Measurements from ENCODE around the gene MSANTD2.

MSANTD2 gene

DNA sequence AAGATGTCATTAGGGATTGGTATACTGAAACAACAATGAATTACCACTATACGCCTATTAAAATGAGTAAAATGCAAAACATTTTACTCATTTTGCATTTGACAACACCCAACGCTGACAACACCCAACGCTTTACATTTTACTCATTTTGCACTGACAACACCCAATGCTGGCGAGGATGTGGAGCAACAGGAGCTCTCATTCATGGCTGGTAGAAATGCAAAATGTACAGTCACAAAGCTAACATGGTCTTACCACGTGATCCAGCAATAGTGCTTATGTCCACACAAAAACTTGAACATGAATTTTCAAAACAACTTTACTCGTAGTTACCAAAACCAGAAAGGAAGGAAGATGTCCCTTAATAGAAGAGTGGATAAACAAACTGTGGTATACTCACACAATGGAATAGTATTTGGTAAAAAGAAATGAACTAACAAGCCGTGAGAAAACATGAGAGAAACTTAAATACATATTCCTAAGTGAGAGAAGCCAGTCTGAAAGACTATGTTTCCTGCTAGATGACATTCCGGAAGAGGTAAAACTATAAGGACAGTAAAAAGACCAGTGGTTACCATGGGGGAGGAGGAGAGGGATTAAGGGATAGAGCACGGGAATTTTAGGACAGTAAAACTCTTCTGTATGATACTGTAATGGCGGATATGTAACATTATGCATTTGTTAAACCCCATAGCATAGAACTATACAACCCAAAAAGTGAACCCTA, 11.4 kb upstream of the MSANTD2 start:
- DNase-seq (ENCODE audit: extremely low spot score), result no peak
- no peak for TF ChIP-seq ARNT (IDR thresholded peaks at IDR 0.05)
- TF ChIP-seq FOXA1 (IDR thresholded peaks at IDR 0.05), result no peak
- TF ChIP-seq, protein P1, sequence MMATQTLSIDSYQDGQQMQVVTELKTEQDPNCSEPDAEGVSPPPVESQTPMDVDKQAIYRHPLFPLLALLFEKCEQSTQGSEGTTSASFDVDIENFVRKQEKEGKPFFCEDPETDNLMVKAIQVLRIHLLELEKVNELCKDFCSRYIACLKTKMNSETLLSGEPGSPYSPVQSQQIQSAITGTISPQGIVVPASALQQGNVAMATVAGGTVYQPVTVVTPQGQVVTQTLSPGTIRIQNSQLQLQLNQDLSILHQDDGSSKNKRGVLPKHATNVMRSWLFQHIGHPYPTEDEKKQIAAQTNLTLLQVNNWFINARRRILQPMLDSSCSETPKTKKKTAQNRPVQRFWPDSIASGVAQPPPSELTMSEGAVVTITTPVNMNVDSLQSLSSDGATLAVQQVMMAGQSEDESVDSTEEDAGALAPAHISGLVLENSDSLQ (IDR thresholded peaks at IDR 0.05), result no peak
- TF ChIP-seq FOXM1 (IDR thresholded peaks at IDR 0.05; ENCODE audit: borderline replicate concordance), result no peak
- no peak for TF ChIP-seq NFRKB (IDR thresholded peaks at IDR 0.05)
- TF ChIP-seq SUZ12 (IDR thresholded peaks at IDR 0.05), result no peak
- TF ChIP-seq ZNF384 (IDR thresholded peaks at IDR 0.05), result no peak
- ChIA-PET CTCF (no interaction called here), POLR2A (interaction anchor here (4.0 kb wide), 1 partner anchor 11 kb away, joined by 19 read pairs; the partner anchor contains the start of gene MSANTD2)

DNA sequence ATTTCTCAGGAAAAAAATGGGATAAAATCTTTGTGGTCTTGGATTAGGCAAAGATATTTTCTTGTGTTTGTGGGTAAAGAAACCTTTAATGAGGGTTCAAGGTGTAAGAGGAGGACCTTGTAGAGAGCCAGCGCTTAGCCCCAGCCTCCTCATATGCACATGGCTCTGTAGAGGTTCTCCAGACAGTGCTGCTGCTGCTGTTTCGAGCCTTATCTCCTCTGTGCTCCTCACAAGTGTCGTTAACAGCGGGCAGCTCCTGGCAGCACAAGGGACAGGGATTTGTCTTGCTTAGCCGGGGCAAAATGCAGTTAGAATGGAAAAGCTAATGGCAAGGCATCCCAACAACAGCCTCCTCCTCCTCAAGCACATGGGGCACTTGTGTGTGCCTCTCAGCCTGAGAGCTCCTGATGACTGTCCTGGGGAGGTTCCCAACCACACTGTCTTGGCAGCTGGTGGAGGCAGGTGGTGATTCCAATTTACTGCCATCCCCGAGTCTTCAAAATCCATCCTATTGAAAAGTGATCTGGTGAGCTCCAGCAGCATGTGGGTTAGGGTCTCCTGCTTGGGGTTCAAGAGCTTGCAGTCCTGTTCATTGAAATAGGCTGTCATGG, 7.6 kb upstream of the MSANTD2 start:
- no peak for TF ChIP-seq ELF4 (IDR thresholded peaks at IDR 0.05)
- no peak for TF ChIP-seq ARNT (IDR thresholded peaks at IDR 0.05)
- TF ChIP-seq FOXA1 (IDR thresholded peaks at IDR 0.05), result no peak
- no peak for TF ChIP-seq SP1 (IDR thresholded peaks at IDR 0.05)
- TF ChIP-seq FOXK2 (IDR thresholded peaks at IDR 0.05), result no peak
- no peak for TF ChIP-seq HDGF (IDR thresholded peaks at IDR 0.05; ENCODE audit: borderline replicate concordance)
- TF ChIP-seq TARDBP (IDR thresholded peaks at IDR 0.05), result no peak
- no peak for TF ChIP-seq CTBP1 (IDR thresholded peaks at IDR 0.05; ENCODE audit: borderline replicate concordance)
- POLR2A ChIA-PET, result no interaction called here
- CTCF ChIA-PET, result no interaction called here
- DNase-seq (ENCODE audit: extremely low spot score), result no peak

DNA sequence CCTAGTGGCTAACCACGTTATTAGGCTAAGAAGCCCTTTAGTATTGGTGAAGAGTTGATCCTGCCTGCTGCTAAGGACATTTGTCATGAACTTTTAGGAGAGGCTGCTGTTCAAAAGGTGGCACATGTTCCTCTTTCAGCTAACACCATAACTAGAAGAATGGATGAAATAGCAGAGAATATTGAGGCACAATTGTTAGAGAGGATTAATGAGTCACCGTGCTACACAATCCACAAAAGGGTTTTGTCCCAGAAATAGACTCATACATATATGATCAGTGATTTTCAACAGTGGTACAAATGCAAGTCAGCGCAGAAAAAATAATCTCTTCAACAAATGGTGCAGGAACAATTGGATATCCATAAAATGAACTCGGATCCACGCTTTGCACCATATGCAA, 7.0 kb upstream of the MSANTD2 start:
- ChIA-PET POLR2A (no interaction called here), CTCF (no interaction called here)
- no peak for DNase-seq (ENCODE audit: extremely low spot score)
- TF ChIP-seq ARNT (IDR thresholded peaks at IDR 0.05), result no peak
- no peak for TF ChIP-seq ELF4 (IDR thresholded peaks at IDR 0.05)
- TF ChIP-seq SUZ12 (IDR thresholded peaks at IDR 0.05), result no peak
- no peak for TF ChIP-seq SP1 (IDR thresholded peaks at IDR 0.05)
- no peak for TF ChIP-seq LEF1 (IDR thresholded peaks at IDR 0.05; ENCODE audit: borderline replicate concordance)
- TF ChIP-seq BHLHE40 (IDR thresholded peaks at IDR 0.05; ENCODE audit: borderline replicate concordance), result no peak
- no peak for TF ChIP-seq TARDBP (IDR thresholded peaks at IDR 0.05)
- no peak for TF ChIP-seq CTBP1 (IDR thresholded peaks at IDR 0.05; ENCODE audit: borderline replicate concordance)
- no peak for TF ChIP-seq ZNF384 (IDR thresholded peaks at IDR 0.05)
- TF ChIP-seq L3MBTL2 (conservative IDR thresholded peaks at IDR 0.05), result no peak
- TF ChIP-seq FOXM1 (IDR thresholded peaks at IDR 0.05; ENCODE audit: borderline replicate concordance), result no peak
- TF ChIP-seq, protein P1 (IDR thresholded peaks at IDR 0.05), result no peak
- TF ChIP-seq NFRKB (IDR thresholded peaks at IDR 0.05), result no peak
- no peak for TF ChIP-seq HDGF (IDR thresholded peaks at IDR 0.05; ENCODE audit: borderline replicate concordance)
- TF ChIP-seq FOXK2 (IDR thresholded peaks at IDR 0.05), result no peak

DNA sequence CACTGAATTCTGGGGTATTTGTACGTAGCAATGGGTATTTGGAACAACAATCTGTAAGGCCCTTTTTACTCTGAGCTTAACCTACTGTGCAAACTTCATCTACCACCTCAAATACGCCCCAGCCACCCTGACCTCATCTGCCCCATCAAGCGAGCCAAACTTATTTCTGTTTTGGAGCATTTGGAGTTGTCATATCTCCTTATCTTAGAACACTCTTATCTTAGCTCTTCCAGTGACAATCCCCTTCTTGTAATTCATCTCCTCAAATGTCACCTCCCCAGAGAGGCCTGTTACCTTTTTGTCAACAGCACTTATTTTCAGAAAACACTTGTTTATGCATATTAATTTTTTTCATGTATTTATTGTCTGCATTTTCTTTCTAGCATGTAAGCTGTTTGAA, 4.7 kb upstream of the MSANTD2 start:
- no peak for DNase-seq (ENCODE audit: extremely low spot score)
- TF ChIP-seq LEF1 (IDR thresholded peaks at IDR 0.05; ENCODE audit: borderline replicate concordance) (no peak), SUZ12 (IDR thresholded peaks at IDR 0.05) (no peak), TARDBP (IDR thresholded peaks at IDR 0.05) (no peak), FOXA1 (IDR thresholded peaks at IDR 0.05) (no peak), ZNF384 (IDR thresholded peaks at IDR 0.05) (no peak), FOXK2 (IDR thresholded peaks at IDR 0.05) (no peak)
- TF ChIP-seq, protein P1 (IDR thresholded peaks at IDR 0.05), result no peak
- ChIA-PET CTCF (interaction anchor here (0.6 to 1.2 kb wide), 2 partner anchors 11 to 19 kb away, joined by 3 to 4 read pairs; no protein-coding TSS in a partner anchor), POLR2A (no interaction called here)

DNA sequence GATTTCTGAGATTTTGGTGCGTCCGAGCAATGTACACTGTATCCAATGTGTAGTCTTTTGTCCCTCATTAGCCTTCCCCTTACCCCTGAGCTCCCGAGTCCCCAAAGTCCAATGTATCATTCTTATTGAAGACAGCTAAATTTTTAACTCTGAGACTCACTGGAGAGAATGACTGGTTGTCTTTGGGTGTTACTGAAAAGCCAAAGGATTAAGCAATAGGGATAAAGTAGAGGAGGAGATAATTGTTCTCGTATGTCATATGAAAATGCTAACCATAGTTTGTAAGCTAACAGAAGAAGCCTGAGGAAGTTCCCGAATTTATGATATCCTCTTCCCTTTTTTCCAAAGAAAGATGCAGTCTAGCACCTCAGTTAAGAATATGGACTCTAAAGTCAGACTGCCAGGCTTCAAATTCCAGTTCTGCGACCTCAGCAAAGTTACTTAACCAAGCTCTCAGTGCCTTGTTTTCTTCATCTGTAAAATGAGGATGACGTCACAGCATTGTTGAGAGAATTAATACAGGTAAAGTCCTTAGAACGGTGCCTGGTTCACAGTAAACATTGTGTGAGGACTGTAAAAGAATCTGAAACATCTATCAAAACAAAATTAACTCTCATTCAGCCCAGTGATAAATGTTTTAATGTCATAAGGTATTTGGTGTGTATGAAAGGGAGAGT, 1.6 kb upstream of the MSANTD2 start:
- no peak for TF ChIP-seq L3MBTL2 (conservative IDR thresholded peaks at IDR 0.05)
- TF ChIP-seq NFRKB (IDR thresholded peaks at IDR 0.05), result no peak
- TF ChIP-seq LEF1 (IDR thresholded peaks at IDR 0.05; ENCODE audit: borderline replicate concordance), result no peak
- ChIA-PET POLR2A (interaction anchor here (0.9 to 3.5 kb wide), 5 partner anchors 11 to 151 kb away, joined by 3 to 19 read pairs (median 4); partner anchors contain the start of genes SIAE and SPA17), CTCF (interaction anchor here (0.7 to 1.4 kb wide), 3 partner anchors 11 to 44 kb away, joined by 3 to 5 read pairs (median 4); no protein-coding TSS in a partner anchor)
- no peak for DNase-seq (ENCODE audit: extremely low spot score)

DNA sequence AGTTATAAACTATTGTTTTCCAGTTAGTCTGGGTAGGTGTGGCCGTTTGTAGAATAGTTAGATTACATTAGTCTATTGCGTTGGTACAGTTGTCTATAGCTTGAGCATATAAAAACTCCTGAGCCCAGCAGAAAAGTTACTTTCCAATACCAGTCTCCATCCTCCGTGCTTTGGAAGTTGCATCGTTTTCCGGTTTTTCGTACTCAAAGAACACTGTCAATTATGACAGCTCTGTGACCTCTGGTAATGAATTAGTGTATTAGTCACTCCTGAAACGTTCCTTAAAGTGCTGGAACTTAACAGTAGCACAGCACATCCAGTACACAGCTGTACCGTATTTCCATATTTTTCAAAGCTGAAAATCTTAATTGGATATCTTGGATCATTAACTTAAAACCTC, 808 bp upstream of the MSANTD2 start:
- CTCF ChIA-PET, result interaction anchor here (0.6 to 1.4 kb wide), 3 partner anchors 36 to 473 kb away, joined by 3 to 5 read pairs (median 4); no protein-coding TSS in a partner anchor
- no peak for DNase-seq (ENCODE audit: extremely low spot score)
- POLR2A ChIA-PET, result interaction anchor here (0.9 to 3.5 kb wide), 8 partner anchors 12 to 152 kb away, joined by 3 to 19 read pairs (median 4); partner anchors contain the start of genes SIAE and SPA17
- no peak for TF ChIP-seq FOXA1 (IDR thresholded peaks at IDR 0.05)
- TF ChIP-seq, protein P1 (IDR thresholded peaks at IDR 0.05), result no peak
- no peak for TF ChIP-seq LEF1 (IDR thresholded peaks at IDR 0.05; ENCODE audit: borderline replicate concordance)
- TF ChIP-seq CTBP1 (IDR thresholded peaks at IDR 0.05; ENCODE audit: borderline replicate concordance), result no peak
- no peak for TF ChIP-seq SP1 (IDR thresholded peaks at IDR 0.05)
- TF ChIP-seq L3MBTL2 (conservative IDR thresholded peaks at IDR 0.05), result no peak
- no peak for TF ChIP-seq NFRKB (IDR thresholded peaks at IDR 0.05)
